Measurements from ENCODE around the gene VDR.

DNA sequence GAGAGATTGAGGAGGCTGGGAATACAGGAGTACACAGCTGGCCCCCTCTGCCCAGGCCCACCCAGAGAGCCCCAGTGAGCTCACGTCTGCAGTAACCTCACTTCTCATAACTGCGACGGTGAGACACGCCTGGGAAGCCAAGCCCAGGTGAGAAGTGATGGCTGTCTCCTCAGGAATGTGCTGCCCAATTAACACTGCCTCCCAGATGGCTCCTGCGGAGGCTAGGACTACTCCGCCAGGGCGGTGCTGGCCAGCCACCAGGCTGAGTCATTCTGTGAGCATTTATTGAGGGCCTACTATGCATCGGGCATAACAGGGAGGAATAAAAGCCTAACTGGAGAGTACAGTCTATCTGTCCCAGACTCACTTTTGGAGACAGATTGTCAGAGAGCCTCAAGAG lies 49.3 kb upstream of the VDR start:
- TF ChIP-seq, protein P1, sequence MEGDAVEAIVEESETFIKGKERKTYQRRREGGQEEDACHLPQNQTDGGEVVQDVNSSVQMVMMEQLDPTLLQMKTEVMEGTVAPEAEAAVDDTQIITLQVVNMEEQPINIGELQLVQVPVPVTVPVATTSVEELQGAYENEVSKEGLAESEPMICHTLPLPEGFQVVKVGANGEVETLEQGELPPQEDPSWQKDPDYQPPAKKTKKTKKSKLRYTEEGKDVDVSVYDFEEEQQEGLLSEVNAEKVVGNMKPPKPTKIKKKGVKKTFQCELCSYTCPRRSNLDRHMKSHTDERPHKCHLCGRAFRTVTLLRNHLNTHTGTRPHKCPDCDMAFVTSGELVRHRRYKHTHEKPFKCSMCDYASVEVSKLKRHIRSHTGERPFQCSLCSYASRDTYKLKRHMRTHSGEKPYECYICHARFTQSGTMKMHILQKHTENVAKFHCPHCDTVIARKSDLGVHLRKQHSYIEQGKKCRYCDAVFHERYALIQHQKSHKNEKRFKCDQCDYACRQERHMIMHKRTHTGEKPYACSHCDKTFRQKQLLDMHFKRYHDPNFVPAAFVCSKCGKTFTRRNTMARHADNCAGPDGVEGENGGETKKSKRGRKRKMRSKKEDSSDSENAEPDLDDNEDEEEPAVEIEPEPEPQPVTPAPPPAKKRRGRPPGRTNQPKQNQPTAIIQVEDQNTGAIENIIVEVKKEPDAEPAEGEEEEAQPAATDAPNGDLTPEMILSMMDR (IDR thresholded peaks at IDR 0.05), result no peak
- TF ChIP-seq EZH2phosphoT487 (IDR thresholded peaks at IDR 0.05), result no peak
